Left ventricle myocardium inferior (tissue), 1 donor: ENCODE measurements around the gene NFYA. TPM values are rescaled to one million over a fixed set of nuclear protein-coding genes. Genes with fewer than 3 reads are reported as not detected.

Experiments used
- DNase-seq: peaks from one replicate; pipeline ENCODE4 v3.0.0-alpha.2; 2020
- H3K27ac ChIP-seq: fragments of 200-600 bp; replicated peaks from 2 replicates; pipeline ENCODE4 v1.8.0; 2021
- H3K27me3 ChIP-seq: fragments of 200-600 bp; 2 replicates; pipeline ENCODE4 v1.8.0; 2021; ENCODE audit warnings: low read depth
- H3K36me3 ChIP-seq: fragments of 200-600 bp; 2 replicates; pipeline ENCODE4 v1.8.0; 2021
- H3K4me1 ChIP-seq: fragments of 200-600 bp; 2 replicates; pipeline ENCODE4 v1.8.0; 2021
- H3K4me3 ChIP-seq: fragments of 200-600 bp; 2 replicates; pipeline ENCODE4 v1.8.0; 2021; ENCODE audit warnings: mild to moderate bottlenecking, moderate library complexity
- H3K9me3 ChIP-seq: fragments of 200-600 bp; replicated peaks from 2 replicates; pipeline ENCODE4 v1.8.0; 2021
- intact Hi-C: fragments of 100-400 bp; cut with micrococcal nuclease; formaldehyde crosslinking; loops from one replicate; pipeline ENCODE4 v1.11.0; 2022
- long read RNA-seq: library from polyadenylated mRNA; unstranded; transcript quantifications from one replicate; pipeline ENCODE4 v2.0.0, GENCODE V29; 2021
- total RNA-seq: library from RNA; stranded (reverse); fragmentation: NEBNext Ultra II Directional; extraction: Animal tissue kit (Norgen Biotek cat#: 25700); gene quantifications from one replicate; pipeline ENCODE4 v1.2.1, GENCODE V29; 2021
- TF ChIP-seq, protein P1 (sequence below): fragments of 200-600 bp; IDR thresholded peaks from 2 replicates; pipeline ENCODE4 v1.8.0; 2021; ENCODE audit warnings: antibody characterized with exemption, mild to moderate bottlenecking, borderline replicate concordance
- donor health status: DM: no; HTN: yes; CAD: no; lungs with severe emphysema.

Gene NFYA
- total RNA-seq: 12.5 TPM
- long read RNA-seq, partial matches to known transcripts: 3 of 11 reads
- long read RNA-seq, other reads (novel, unspliced or antisense): 4 of 11 reads

DNA sequence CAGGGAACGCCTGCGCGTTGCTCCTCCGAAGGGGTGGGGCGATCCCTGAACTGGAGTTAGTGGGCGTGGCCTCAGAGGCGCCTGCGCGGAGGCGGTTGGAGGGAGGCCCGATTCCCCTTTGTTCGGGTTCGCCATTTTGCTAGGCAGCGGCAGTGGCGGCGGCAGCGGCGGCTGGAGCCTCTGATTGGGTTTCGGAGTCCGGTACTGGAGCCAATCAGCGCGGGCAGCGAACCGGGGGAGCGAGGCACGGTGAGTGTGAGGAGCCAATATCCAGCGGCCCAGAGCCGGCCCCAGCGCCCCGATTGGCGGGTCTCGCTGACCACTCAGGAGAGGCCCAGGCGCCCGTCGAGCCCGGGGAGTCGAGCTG, at the start of gene NFYA:
Gene NFYA, plus strand, starts transcription at position 139 of the 367 bp plus-strand sequence. CDS start 6,116 bp downstream, outside the sequence.
- TF ChIP-seq, protein P1, sequence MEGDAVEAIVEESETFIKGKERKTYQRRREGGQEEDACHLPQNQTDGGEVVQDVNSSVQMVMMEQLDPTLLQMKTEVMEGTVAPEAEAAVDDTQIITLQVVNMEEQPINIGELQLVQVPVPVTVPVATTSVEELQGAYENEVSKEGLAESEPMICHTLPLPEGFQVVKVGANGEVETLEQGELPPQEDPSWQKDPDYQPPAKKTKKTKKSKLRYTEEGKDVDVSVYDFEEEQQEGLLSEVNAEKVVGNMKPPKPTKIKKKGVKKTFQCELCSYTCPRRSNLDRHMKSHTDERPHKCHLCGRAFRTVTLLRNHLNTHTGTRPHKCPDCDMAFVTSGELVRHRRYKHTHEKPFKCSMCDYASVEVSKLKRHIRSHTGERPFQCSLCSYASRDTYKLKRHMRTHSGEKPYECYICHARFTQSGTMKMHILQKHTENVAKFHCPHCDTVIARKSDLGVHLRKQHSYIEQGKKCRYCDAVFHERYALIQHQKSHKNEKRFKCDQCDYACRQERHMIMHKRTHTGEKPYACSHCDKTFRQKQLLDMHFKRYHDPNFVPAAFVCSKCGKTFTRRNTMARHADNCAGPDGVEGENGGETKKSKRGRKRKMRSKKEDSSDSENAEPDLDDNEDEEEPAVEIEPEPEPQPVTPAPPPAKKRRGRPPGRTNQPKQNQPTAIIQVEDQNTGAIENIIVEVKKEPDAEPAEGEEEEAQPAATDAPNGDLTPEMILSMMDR: no peak
- Histone ChIP-seq H3K4me1 (peaks cover 52% of the 10 kb centered on the region), H3K9me3 (no peaks in the 10 kb centered on the region), H3K27me3 (no peaks in the 10 kb centered on the region), H3K4me3 (peak within 1 kb of the TSS; percentile 94), H3K36me3 (peaks cover 18% of the 10 kb centered on the region), H3K27ac (peak within 1 kb of the TSS; percentile 99)
- no peak for DNase-seq
- intact Hi-C loops: no loop called here

- Histone ChIP-seq H3K27ac (no peak overlapping the region), H3K4me1 (peaks cover 10% of the 10 kb centered on the region), H3K4me3 (no peak overlapping the region), H3K9me3 (no peaks in the 10 kb centered on the region), H3K27me3 (no peaks in the 10 kb centered on the region), H3K36me3 (no peaks in the 10 kb centered on the region)
- intact Hi-C loops: no loop called here
- TF ChIP-seq, protein P1: no peak
- no peak for DNase-seq
Observed at GRCh38 chr6:41023114-41023513, 49.7 kb upstream of the NFYA start.

DNA sequence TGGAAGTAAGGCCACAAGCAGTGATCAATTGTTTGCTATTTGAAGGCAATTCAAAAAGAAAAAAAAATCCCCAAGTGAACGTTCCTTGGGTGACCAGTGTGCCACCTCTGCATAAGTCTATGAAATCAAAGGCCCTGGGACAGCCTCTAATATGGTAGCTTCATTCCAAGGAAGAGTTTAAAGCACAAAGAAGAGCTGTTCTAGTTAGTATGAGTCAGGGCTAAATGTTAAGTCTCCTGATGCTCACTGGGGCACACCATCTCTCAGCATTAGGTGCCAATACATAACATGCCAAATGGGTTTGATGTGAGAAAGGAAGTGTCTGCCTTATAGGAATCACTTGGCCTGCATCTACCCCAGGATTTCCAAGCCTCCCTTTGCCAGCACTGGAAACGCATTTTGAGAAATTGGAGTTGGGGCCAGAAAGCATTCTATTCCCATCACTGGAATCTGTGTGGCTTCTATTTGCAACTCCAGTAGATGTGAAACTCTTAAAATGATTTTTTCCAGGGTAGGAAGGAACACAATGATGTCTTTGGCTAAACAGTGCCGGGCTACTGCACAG, 46.7 kb upstream of the NFYA start:
- H3K27ac ChIP-seq: no peak overlapping the region
- no peak for DNase-seq
- no peaks in the 10 kb centered on the region for H3K9me3 ChIP-seq
- H3K27me3 ChIP-seq: no peaks in the 10 kb centered on the region
- TF ChIP-seq, protein P1: no peak
- intact Hi-C loops: no loop called here
- no peak overlapping the region for H3K4me3 ChIP-seq
- H3K4me1 ChIP-seq: peaks cover 18% of the 10 kb centered on the region
- no peaks in the 10 kb centered on the region for H3K36me3 ChIP-seq

- TF ChIP-seq, protein P1: no peak
- H3K9me3 ChIP-seq: no peaks in the 10 kb centered on the region
- no peaks in the 10 kb centered on the region for H3K36me3 ChIP-seq
- intact Hi-C loops: no loop called here
- peak overlapping the region; percentile 69 for H3K4me3 ChIP-seq
- peak overlapping the region; percentile 80 for H3K27ac ChIP-seq
- no peak for DNase-seq
- H3K27me3 ChIP-seq: no peaks in the 10 kb centered on the region
- H3K4me1 ChIP-seq: peaks cover 18% of the 10 kb centered on the region
Observed at GRCh38 chr6:41027241-41027640, 45.5 kb upstream of the NFYA start.

GRCh38 chr6:41027799-41028560, 44.8 kb upstream of the NFYA start:
- H3K27me3 ChIP-seq: no peaks in the 10 kb centered on the region
- H3K36me3 ChIP-seq: no peaks in the 10 kb centered on the region
- peak overlapping the region; percentile 80 for H3K27ac ChIP-seq
- TF ChIP-seq, protein P1: peak; percentile 100
- H3K4me1 ChIP-seq: peaks cover 18% of the 10 kb centered on the region
- no peaks in the 10 kb centered on the region for H3K9me3 ChIP-seq
- intact Hi-C loops: no loop called here
- H3K4me3 ChIP-seq: peak overlapping the region; percentile 69
- peak; percentile 89 for DNase-seq
